CD4-positive, alpha-beta T cell treated with Interleukin-17A for 1 hour (primary cell): Measurements from ENCODE around the gene NUP93.
"Not testable (repeated sequence)": the region's sequence is repeated elsewhere in the genome, so short reads cannot be mapped to it uniquely, and the experiment has no call there.

ENCODE experiments used
- DNase-seq: peaks from one replicate; pipeline ENCODE4 v3.0.0-alpha.2; 2020

NUP93 gene

GRCh38 chr16:56710181-56710737 lies 19.7 kb upstream of the NUP93 start:
- DNase-seq = no peak

GRCh38 chr16:56711862-56712261 lies 18.1 kb upstream of the NUP93 start:
- DNase-seq = no peak

GRCh38 chr16:56713794-56714193 lies 16.1 kb upstream of the NUP93 start:
- no peak for DNase-seq

- DNase-seq = no peak
Observed at GRCh38 chr16:56715126-56715525, 14.8 kb upstream of the NUP93 start.

GRCh38 chr16:56716761-56717160 lies 13.2 kb upstream of the NUP93 start:
- no peak for DNase-seq

GRCh38 chr16:56717532-56717931 lies 12.4 kb upstream of the NUP93 start:
- not testable (repeated sequence) for DNase-seq

- no peak for DNase-seq
Observed at GRCh38 chr16:56722200-56722842, 7.6 kb upstream of the NUP93 start.

- no peak for DNase-seq
Observed at GRCh38 chr16:56724191-56724590, 5.7 kb upstream of the NUP93 start.

GRCh38 chr16:56726283-56726682 lies 3.6 kb upstream of the NUP93 start:
- no peak for DNase-seq

GRCh38 chr16:56726926-56727325 lies 3.0 kb upstream of the NUP93 start:
- DNase-seq = no peak

- DNase-seq = no peak
Observed at GRCh38 chr16:56728027-56728426, 1.9 kb upstream of the NUP93 start.

- no peak for DNase-seq
Observed at GRCh38 chr16:56728980-56729734, 772 bp upstream of the NUP93 start.

GRCh38 chr16:56732366-56732765 lies 2.4 kb downstream of the NUP93 start:
- no peak for DNase-seq

- no peak for DNase-seq
Observed at GRCh38 chr16:56732832-56733231, 2.9 kb downstream of the NUP93 start.

- DNase-seq = no peak
Observed at GRCh38 chr16:56734429-56734828, 4.5 kb downstream of the NUP93 start.

- DNase-seq = no peak
Observed at GRCh38 chr16:56736476-56736875, 6.5 kb downstream of the NUP93 start.

- DNase-seq = no peak
Observed at GRCh38 chr16:56737539-56737938, 7.6 kb downstream of the NUP93 start.

GRCh38 chr16:56738221-56738620 lies 8.3 kb downstream of the NUP93 start:
- DNase-seq = no peak

- not testable (repeated sequence) for DNase-seq
Observed at GRCh38 chr16:56739378-56739777, 9.4 kb downstream of the NUP93 start.

GRCh38 chr16:56741399-56741798 lies 11.5 kb downstream of the NUP93 start:
- DNase-seq = no peak

- no peak for DNase-seq
Observed at GRCh38 chr16:56742030-56742984, 12.4 kb downstream of the NUP93 start.

GRCh38 chr16:56743840-56744239 lies 13.9 kb downstream of the NUP93 start:
- no peak for DNase-seq

GRCh38 chr16:56744996-56745640 lies 15.2 kb downstream of the NUP93 start:
- DNase-seq = no peak
